ENCODE results near the gene PTPRH. TPM values are rescaled to one million over a fixed set of nuclear protein-coding genes. Genes with fewer than 3 reads are reported as not detected.
A peak's percentile ranks its signal among the peaks of the same experiment; 100 is the strongest.

PTPRH gene
- polyA plus RNA-seq, 1 donor (not counting 4 experiments of a cell fraction or from before 2014, with no cell fraction given) = 0.17 TPM

- FAIRE-seq = peak; percentile 77
- Histone ChIP-seq H3K27me3 (ENCODE audit: control insufficient read depth, extremely low read depth, insufficient read depth, low read length) (no peaks in the 10 kb centered on the region), H3K9ac (ENCODE audit: control insufficient read depth, extremely low read depth, insufficient read depth, low read length) (peak overlapping the region; percentile 47), H4K20me1 (ENCODE audit: control insufficient read depth, extremely low read depth, insufficient read depth, low read length) (peaks cover 67% of the 10 kb centered on the region), H3K9me1 (ENCODE audit: control insufficient read depth, extremely low read depth, insufficient read depth, low read length) (peaks cover 16% of the 10 kb centered on the region), H3K36me3 (ENCODE audit: control insufficient read depth in 2 of 2, extremely low read depth in 1 of 2, insufficient read depth in 2 of 2, low read length in 2 of 2) (peaks cover 8 to 18% of the 10 kb centered on the region in 2 experiments), H3K79me2 (ENCODE audit: control insufficient read depth, insufficient read depth, low read length) (peaks cover 99% of the 10 kb centered on the region), H3K4me3 (ENCODE audit: control insufficient read depth in 2 of 3, extremely low read depth in 1 of 3, insufficient read depth in 2 of 3, low read depth in 1 of 3, low read length in 3 of 3) (peak overlapping the region in 1 of 3 experiments; percentile 22), H2AFZ (ENCODE audit: control insufficient read depth, low read length) (no peak overlapping the region), H3K9me3 (ENCODE audit: control insufficient read depth, low read depth, low read length) (no peaks in the 10 kb centered on the region), H3K4me1 (ENCODE audit: control insufficient read depth, extremely low read depth, insufficient read depth, low read length) (peaks cover 35% of the 10 kb centered on the region), H3K27ac (ENCODE audit: control insufficient read depth, insufficient read depth, low read length) (peak overlapping the region; percentile 46), H3K4me2 (ENCODE audit: control insufficient read depth, extremely low read depth, insufficient read depth, low read depth, low read length) (peak overlapping the region; percentile 31)
- no peak for DNase-seq (ENCODE audit: low read depth, low spot score)
- TF ChIP-seq EZH2 (IDR thresholded peaks at IDR 0.05; ENCODE audit: low read length) (no peak), CTCF (optimal IDR thresholded peaks at IDR 0.05 in 1 of 3, IDR thresholded peaks at IDR 0.05 in 1 of 3, conservative IDR thresholded peaks at IDR 0.05 in 1 of 3; ENCODE audit: extremely low read depth in 1 of 3, insufficient read depth in 2 of 3, low read length in 3 of 3) (no peak)
- dilution Hi-C loops (cut with MboI; ENCODE audit: extremely low pct_ligation_motif_present, low sequenced_read_pairs) = no loop called here
Observed at GRCh38 chr19:55251341-55252081, 42.2 kb upstream of the PTPRH start.

GRCh38 chr19:55250262-55251036 lies 41.1 kb upstream of the PTPRH start:
- H3K4me3 ChIP-seq (ENCODE audit: control insufficient read depth in 2 of 3, extremely low read depth in 1 of 3, insufficient read depth in 2 of 3, low read depth in 1 of 3, low read length in 3 of 3) = no peak overlapping the region
- H3K27me3 ChIP-seq (ENCODE audit: control insufficient read depth, extremely low read depth, insufficient read depth, low read length) = no peaks in the 10 kb centered on the region
- no peak for TF ChIP-seq CTCF (optimal IDR thresholded peaks at IDR 0.05 in 1 of 3, IDR thresholded peaks at IDR 0.05 in 1 of 3, conservative IDR thresholded peaks at IDR 0.05 in 1 of 3; ENCODE audit: extremely low read depth in 1 of 3, insufficient read depth in 2 of 3, low read length in 3 of 3)
- dilution Hi-C loops (cut with MboI; ENCODE audit: extremely low pct_ligation_motif_present, low sequenced_read_pairs) = no loop called here
- no peak for DNase-seq (ENCODE audit: low read depth, low spot score)
- peaks cover 91% of the 10 kb centered on the region for H3K79me2 ChIP-seq (ENCODE audit: control insufficient read depth, insufficient read depth, low read length)
- H3K27ac ChIP-seq (ENCODE audit: control insufficient read depth, insufficient read depth, low read length) = peak overlapping the region; percentile 46
- H3K4me2 ChIP-seq (ENCODE audit: control insufficient read depth, extremely low read depth, insufficient read depth, low read depth, low read length) = no peak overlapping the region
- FAIRE-seq = no peak
- peaks cover 56% of the 10 kb centered on the region for H4K20me1 ChIP-seq (ENCODE audit: control insufficient read depth, extremely low read depth, insufficient read depth, low read length)
- H3K9ac ChIP-seq (ENCODE audit: control insufficient read depth, extremely low read depth, insufficient read depth, low read length) = peak overlapping the region; percentile 47
- H3K4me1 ChIP-seq (ENCODE audit: control insufficient read depth, extremely low read depth, insufficient read depth, low read length) = peaks cover 24% of the 10 kb centered on the region
- H2AFZ ChIP-seq (ENCODE audit: control insufficient read depth, low read length) = no peak overlapping the region
- H3K9me1 ChIP-seq (ENCODE audit: control insufficient read depth, extremely low read depth, insufficient read depth, low read length) = peaks cover 11% of the 10 kb centered on the region
- H3K9me3 ChIP-seq (ENCODE audit: control insufficient read depth, low read depth, low read length) = no peaks in the 10 kb centered on the region
- peaks cover 10 to 14% of the 10 kb centered on the region in 2 experiments for H3K36me3 ChIP-seq (ENCODE audit: control insufficient read depth in 2 of 2, extremely low read depth in 1 of 2, insufficient read depth in 2 of 2, low read length in 2 of 2)
